GM12878 (cell line): ENCODE measurements around the gene CARD9. TPM values are rescaled to one million over a fixed set of nuclear protein-coding genes. Genes with fewer than 3 reads are reported as not detected.

Experiments used
- ATAC-seq: fragments of 200-7000 bp; cut with Tn5 transposase; 3 replicates; pipeline ENCODE4 v1.9.1; 2020; ENCODE audit warnings: mild to moderate bottlenecking, moderate library complexity
- BruUV-seq: library from RNA; stranded (reverse); fragments of 400-500 nt; replicated peaks from 2 replicates; lab custom pipeline; 2021; lab: Mats Ljungman, UMichigan
- CTCF ChIA-PET: fragments of 300-600 bp; sonication (Branson Sonifier 250); formaldehyde crosslinking; extraction: SDS; loops from one replicate; lab custom pipeline; 2021; ENCODE audit warnings: inconsistent platforms; lab: Yijun Ruan, JAX
- POLR2A ChIA-PET: fragments of 350-600 bp; formaldehyde crosslinking; extraction: SDS; loops from one replicate; lab custom pipeline; 2021; ENCODE audit warnings: inconsistent platforms; lab: Charles Lee
- RAD21 ChIA-PET: fragments of 300-600 bp; sonication (Branson Sonifier 250); formaldehyde crosslinking; loops from one replicate; lab custom pipeline; 2023; ENCODE audit warnings: antibody characterized with exemption; ENCODE audit not compliant: unreplicated experiment; lab: Charles Lee
- SMC1A ChIA-PET: fragments of 300-600 bp; sonication (Branson Sonifier 250); formaldehyde crosslinking; loops from one replicate; lab custom pipeline; 2023; ENCODE audit not compliant: unreplicated experiment, uncharacterized antibody; lab: Charles Lee
- DNase-seq: peaks from one replicate; pipeline ENCODE4 v3.0.0-alpha.2; 2011; ENCODE audit warnings: low read depth, low spot score
- FAIRE-seq: peaks from 3 replicates; lab custom pipeline; 2011; peaks lifted over from hg19 to GRCh38; lab: Jason Lieb, UNC
- H2AFZ ChIP-seq: 2 replicates; pipeline ENCODE4 v1.6.0; 2011; ENCODE audit warnings: low read depth, low read length, control low read depth; ENCODE audit not compliant: control insufficient read depth
- H3K27ac ChIP-seq: 2 replicates; pipeline ENCODE4 v1.5.1; 2011; ENCODE audit warnings: control low read depth; ENCODE audit not compliant: control insufficient read depth, insufficient read depth
- H3K27me3 ChIP-seq, 2 experiments: replicated peaks in 1 of 2; 2 replicates each; pipeline versions ENCODE4 v1.6.0 to v1.6.1; 2011; ENCODE audit warnings: low read length in 1 of 2; ENCODE audit not compliant: control insufficient read depth in 2 of 2, insufficient read depth in 2 of 2
- H3K36me3 ChIP-seq, 2 experiments: 2 replicates each; pipeline ENCODE4 v1.5.1; 2011; ENCODE audit warnings: low read length in 1 of 2; ENCODE audit not compliant: control insufficient read depth in 2 of 2, insufficient read depth in 2 of 2
- H3K4me1 ChIP-seq: 2 replicates; pipeline ENCODE4 v1.6.1; 2011; ENCODE audit warnings: mild to moderate bottlenecking, low read length, moderate library complexity, mixed read lengths; ENCODE audit not compliant: control insufficient read depth, insufficient read depth
- H3K4me2 ChIP-seq: 2 replicates; pipeline ENCODE4 v1.6.0; 2011; ENCODE audit warnings: control low read depth; ENCODE audit not compliant: control insufficient read depth, insufficient read depth
- H3K4me3 ChIP-seq: fragments of 200-600 bp; sonication (generic); 2 replicates; pipeline ENCODE4 v1.5.1; 2016
- H3K79me2 ChIP-seq: 2 replicates; pipeline ENCODE4 v1.6.0; 2011; ENCODE audit warnings: low read length; ENCODE audit not compliant: control insufficient read depth, insufficient read depth
- H3K9ac ChIP-seq: 2 replicates; pipeline ENCODE4 v1.8.0; 2011; ENCODE audit warnings: low read length, control low read depth, mixed read lengths; ENCODE audit not compliant: control insufficient read depth, insufficient read depth
- H3K9me3 ChIP-seq: replicated peaks from 3 replicates; pipeline ENCODE4 v1.5.1; 2011; ENCODE audit warnings: mild to moderate bottlenecking, low read length; ENCODE audit not compliant: control insufficient read depth, insufficient read depth
- H4K20me1 ChIP-seq: 2 replicates; pipeline ENCODE4 v1.6.0; 2011; ENCODE audit not compliant: control insufficient read depth, insufficient read depth
- CBFB ChIP-seq: IDR thresholded peaks from 2 replicates; pipeline ENCODE4 v1.6.1; 2016; ENCODE audit warnings: antibody characterized with exemption, low read depth
- CHD1 ChIP-seq: IDR thresholded peaks from 2 replicates; pipeline ENCODE4 v1.6.1; 2012; ENCODE audit warnings: low read depth, low read length, improper control_type of control experiment
- ELK1 ChIP-seq: IDR thresholded peaks from 2 replicates; pipeline ENCODE4 v1.6.1; 2012; ENCODE audit warnings: low read depth, low read length, improper control_type of control experiment
- FOXK2 ChIP-seq: fragments of 450-650 bp; IDR thresholded peaks from 2 replicates; pipeline ENCODE4 v1.6.1; 2017; ENCODE audit warnings: mild to moderate bottlenecking, moderate library complexity
- MXI1 ChIP-seq: fragments of 150-350 bp; IDR thresholded peaks from 2 replicates; pipeline ENCODE4 v1.6.1; 2011; ENCODE audit warnings: low read depth, mild to moderate bottlenecking, inconsistent platforms, low read length, improper control_type of control experiment
- POLR2A ChIP-seq: IDR thresholded peaks from 2 replicates; pipeline ENCODE4 v1.6.1; 2011; ENCODE audit warnings: low read depth, mild to moderate bottlenecking, low read length
- POLR2AphosphoS5 ChIP-seq: IDR thresholded peaks from 2 replicates; pipeline ENCODE4 v1.6.1; 2011; ENCODE audit warnings: mild to moderate bottlenecking, low read length, inconsistent platforms
- RAD51 ChIP-seq: fragments of 450-650 bp; IDR thresholded peaks from 2 replicates; pipeline ENCODE4 v1.6.1; 2016; ENCODE audit warnings: moderate library complexity, mild to moderate bottlenecking, inconsistent platforms
- RB1 ChIP-seq: fragments of 450-650 bp; formaldehyde crosslinking; IDR thresholded peaks from 2 replicates; pipeline ENCODE4 v1.6.1; 2017; ENCODE audit warnings: mild to moderate bottlenecking, borderline replicate concordance
- RELB ChIP-seq: fragments of 450-650 bp; IDR thresholded peaks from 2 replicates; pipeline ENCODE4 v1.6.1; 2017; ENCODE audit warnings: low read depth, mild to moderate bottlenecking, moderate library complexity
- RUNX3 ChIP-seq: IDR thresholded peaks from 2 replicates; pipeline ENCODE4 v1.6.1; 2012; ENCODE audit warnings: low read length, inconsistent platforms
- SUPT20H ChIP-seq: IDR thresholded peaks from 2 replicates; pipeline ENCODE4 v1.6.1; 2011; ENCODE audit warnings: low read depth, mild to moderate bottlenecking, low read length, moderate library complexity, borderline replicate concordance; ENCODE audit not compliant: control insufficient read depth
- ZBTB4 ChIP-seq: fragments of 450-650 bp; formaldehyde crosslinking; IDR thresholded peaks from 2 replicates; pipeline ENCODE4 v1.4.0; 2022; ENCODE audit warnings: mild to moderate bottlenecking, moderate library complexity
- ZNF384 ChIP-seq: IDR thresholded peaks from 2 replicates; pipeline ENCODE4 v1.6.1; 2012; ENCODE audit warnings: low read depth, mild to moderate bottlenecking, low read length, improper control_type of control experiment, borderline replicate concordance
- WGBS: methylation state at CpG from one replicate; pipeline ENCODE4 v1.1.6; 2016; ENCODE audit warnings: low lambda C conversion rate; ENCODE audit not compliant: insufficient replicate concordance, insufficient coverage; ENCODE audit errors: missing lambda C conversion rate; 5-methylcytosine and 5-hydroxymethylcytosine counted together
- in situ Hi-C: fragments of 300-500 bp; cut with MboI; formaldehyde crosslinking; loops from 9 replicates; pipeline ENCODE4 v1.14.3; 2018; ENCODE audit warnings: mixed read lengths
- intact Hi-C: fragments of 100-400 bp; cut with micrococcal nuclease; formaldehyde crosslinking; loops from one replicate; pipeline ENCODE4 v1.14.2; 2022; ENCODE audit not compliant: unreplicated experiment
- polyA plus RNA-seq, 11 experiments: library from polyadenylated mRNA; depleted of rRNA in 4 of 11; unstranded in 6 of 11; stranded (reverse) in 5 of 11; fragments of >200 nt; fragmentation: Nextera tagmentation in 4 of 11; fragmentation: Illumina TruSeq in 1 of 11; extraction: Ambion mirVana in 4 of 11; extraction: Trizol in 1 of 11; gene quantifications; 1 replicate in 1 of 11; 2 replicates in 10 of 11; pipeline versions ENCODE4 v1.2.1 to v1.2.3, GENCODE V29; 2011 to 2016; ENCODE audit warnings: inconsistent platforms in 2 of 11, missing spikeins in 2 of 11, low read depth in 1 of 11
- total RNA-seq, 4 experiments: library from RNA; depleted of rRNA in 3 of 4; stranded (reverse); fragments of >200 nt in 3 of 4; fragmentation: Illumina TruSeq in 1 of 4; extraction: Trizol in 1 of 4; gene quantifications; 2 replicates each; pipeline versions ENCODE4 v1.2.1 to v1.2.3, GENCODE V29; 2013 to 2021

Gene CARD9
- total and polyA plus RNA-seq, 10 of the 15 experiments (the other 5 are each of a cell fraction or from before 2014, with no cell fraction given) = 0.11 to 4.9 (median 1.8) TPM; not detected in 1

- no peak for TF ChIP-seq CHD1
- TF ChIP-seq, all 136 proteins: peak for 0
These were observed 17.6 kb downstream of the CARD9 start (continued) for GRCh38 chr9:136355616-136356557.

GRCh38 chr9:136354592-136355085 lies 18.8 kb downstream of the CARD9 start:
- H2AFZ ChIP-seq = no peak overlapping the region
- FAIRE-seq (no peak), DNase-seq (no peak), ATAC-seq (no peak)
- no peak overlapping the region for H3K4me2 ChIP-seq
- WGBS = 21% methylated on average over 15 of the region's 17 CpGs
- H3K9ac ChIP-seq = no peak overlapping the region
- no peaks in the 10 kb centered on the region for H3K27me3 ChIP-seq
- TF ChIP-seq POLR2A (no peak), RUNX3 (no peak), CBFB (no peak), SUPT20H (no peak), FOXK2 (no peak), RB1 (no peak), RELB (no peak), MXI1 (no peak), ELK1 (no peak), ZNF384 (no peak), POLR2AphosphoS5 (no peak), ZBTB4 (CRISPR knock-in tag) (no peak), RAD51 (no peak)
- no peak overlapping the region for H3K27ac ChIP-seq
- in situ Hi-C loops (no loop called here), intact Hi-C loops (no loop called here)
- ChIA-PET CTCF (no interaction called here), RAD21 (no interaction called here), POLR2A (no interaction called here), SMC1A (no interaction called here)
- H3K9me3 ChIP-seq = no peaks in the 10 kb centered on the region
- H3K4me3 ChIP-seq = no peak overlapping the region
- H3K36me3 ChIP-seq = no peaks in the 10 kb centered on the region
- H4K20me1 ChIP-seq = no peaks in the 10 kb centered on the region
- H3K79me2 ChIP-seq = no peaks in the 10 kb centered on the region
- no TSS peak for BruUV-seq
- no peaks in the 10 kb centered on the region for H3K4me1 ChIP-seq
